Endometrium (tissue), 2 donors: ENCODE results near the gene CCDC124.
"Not testable (repeated sequence)": the region's sequence is repeated elsewhere in the genome, so short reads cannot be mapped to it uniquely, and the experiment has no call there.

ENCODE experiments used
- FAIRE-seq: peaks from 2 replicates; lab custom pipeline; 2012; peaks lifted over from hg19 to GRCh38; lab: Jason Lieb, UNC
- donor health status: control.
- donor health status: control.

The CCDC124 gene

DNA sequence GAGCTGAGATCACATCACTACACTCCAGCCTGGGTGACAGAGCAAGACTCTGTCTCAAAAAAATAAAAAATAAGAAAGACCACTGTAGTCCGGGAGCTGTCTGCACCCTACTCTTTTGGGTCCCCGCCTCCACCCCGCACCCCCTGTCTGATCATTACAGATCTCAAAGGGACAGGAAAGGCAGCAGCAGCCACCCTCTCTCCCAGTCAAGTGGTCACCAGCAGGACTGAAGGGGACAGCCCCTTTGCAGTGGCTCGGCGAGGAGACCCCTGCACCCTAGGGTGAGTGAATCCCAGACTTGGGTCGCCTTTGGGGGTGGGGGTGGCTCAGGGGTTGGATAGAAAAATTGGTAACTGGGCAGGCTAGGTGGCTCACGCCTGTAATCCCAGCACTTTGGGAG lies 21.6 kb downstream of the CCDC124 start:
- FAIRE-seq: no peak

DNA sequence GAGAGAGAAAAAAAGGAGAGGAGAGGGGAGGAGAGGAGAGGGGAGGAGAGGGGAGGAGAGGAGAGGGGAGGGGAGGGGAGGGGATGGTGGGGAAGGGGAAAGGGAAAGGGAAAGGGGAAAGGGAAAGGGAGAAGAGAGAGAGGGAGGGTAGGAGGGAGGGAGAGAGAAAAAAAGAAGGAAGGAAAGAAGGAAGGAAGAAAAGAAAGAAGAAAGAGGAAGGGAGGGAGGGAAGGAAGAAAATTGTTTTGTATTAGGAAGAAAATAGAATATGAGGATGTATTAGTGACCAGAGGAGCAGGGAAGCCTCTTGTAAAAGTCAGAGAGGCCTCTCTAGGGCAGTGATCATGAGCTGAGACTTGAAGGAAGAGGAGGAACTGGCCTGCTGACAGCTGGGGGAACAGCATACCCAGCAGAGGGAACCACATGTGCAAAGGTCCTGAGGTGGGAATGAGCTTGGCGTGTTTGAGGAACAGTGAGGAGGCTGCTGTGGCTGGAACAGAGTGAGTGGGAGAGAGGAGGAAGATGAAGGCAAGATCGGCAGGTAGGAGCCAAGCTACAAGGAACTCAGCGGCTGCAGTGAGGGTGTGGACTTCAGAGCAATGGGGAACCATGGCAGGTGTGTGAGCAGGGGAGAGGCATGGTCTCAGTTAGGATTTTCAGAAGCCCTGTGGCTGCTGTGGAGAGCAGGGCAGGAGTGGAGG lies 24.5 kb downstream of the CCDC124 start:
- FAIRE-seq: no peak

DNA sequence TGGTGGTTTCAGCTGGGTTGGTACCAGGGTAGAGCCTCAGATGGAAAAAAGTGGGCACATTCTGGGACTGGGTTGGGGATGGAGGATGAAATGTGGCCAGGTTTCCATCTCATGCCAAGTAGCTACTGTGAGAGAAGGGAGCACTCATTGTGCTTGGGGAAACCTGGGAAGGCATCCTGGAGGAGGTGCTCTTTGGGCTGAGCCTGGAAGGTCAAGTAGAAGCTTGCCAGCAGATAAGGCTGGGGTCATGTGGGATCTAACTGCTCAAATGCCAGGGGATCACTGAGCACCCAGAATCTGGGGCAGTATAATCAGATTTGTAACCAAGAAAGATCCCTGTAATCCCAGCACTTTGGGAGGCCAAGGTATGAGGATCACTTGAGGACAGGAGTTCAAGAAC lies 25.1 kb downstream of the CCDC124 start:
- FAIRE-seq: no peak

- no peak for FAIRE-seq
Observed at GRCh38 chr19:17963936-17964691, 31.3 kb downstream of the CCDC124 start.

- FAIRE-seq: no peak
Observed at GRCh38 chr19:17965370-17966128, 32.7 kb downstream of the CCDC124 start.

GRCh38 chr19:17966129-17966483 lies 33.3 kb downstream of the CCDC124 start:
- no peak for FAIRE-seq

- FAIRE-seq: no peak
Observed at GRCh38 chr19:17966550-17967256, 33.9 kb downstream of the CCDC124 start, which contains the start of gene KCNN1. Gene KCNN1, plus strand, starts transcription at chr19:17967107. Its CDS starts 6,782 bp downstream, at chr19:17973889.

DNA sequence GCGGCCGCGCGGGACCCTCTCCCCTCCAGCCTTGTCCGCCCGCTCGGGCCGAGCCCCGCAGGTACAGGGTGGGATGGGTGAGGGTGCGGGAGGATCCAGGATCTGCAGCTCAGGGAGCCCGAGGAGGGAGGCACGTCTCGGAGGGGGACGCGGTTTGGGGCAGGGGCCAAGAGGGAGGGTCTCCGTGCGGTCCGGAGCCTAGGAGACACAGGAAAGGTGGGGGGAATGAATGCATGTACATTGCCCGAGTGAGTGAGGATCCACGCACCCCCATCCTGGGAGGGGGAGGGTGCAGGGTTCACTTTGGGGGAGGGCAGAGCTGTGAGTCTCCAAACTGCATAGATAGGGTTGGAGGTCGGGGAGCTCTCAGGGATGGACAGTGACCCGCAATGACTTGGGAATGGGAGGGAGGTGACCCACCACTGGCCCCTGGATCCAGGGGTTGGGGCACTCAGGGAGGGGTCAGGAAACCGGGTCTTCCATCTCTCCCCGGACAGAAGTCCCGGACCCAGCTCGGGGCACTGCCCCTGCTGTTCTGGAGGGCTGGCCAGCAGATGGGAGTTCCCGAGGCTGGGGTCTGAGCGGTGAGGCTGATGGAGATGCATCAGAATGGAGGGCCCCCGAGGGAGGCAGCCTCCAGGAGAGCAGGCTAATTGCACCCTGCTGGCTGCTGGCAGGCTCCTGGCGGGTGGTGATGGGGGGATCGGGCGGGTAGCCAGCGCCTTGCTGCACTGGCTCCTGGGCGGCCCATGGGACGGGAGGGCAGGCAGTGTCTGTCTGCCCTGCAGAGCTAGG lies 34.6 kb downstream of the CCDC124 start:
- no peak for FAIRE-seq

GRCh38 chr19:17968362-17968761 lies 35.5 kb downstream of the CCDC124 start:
- no peak for FAIRE-seq

DNA sequence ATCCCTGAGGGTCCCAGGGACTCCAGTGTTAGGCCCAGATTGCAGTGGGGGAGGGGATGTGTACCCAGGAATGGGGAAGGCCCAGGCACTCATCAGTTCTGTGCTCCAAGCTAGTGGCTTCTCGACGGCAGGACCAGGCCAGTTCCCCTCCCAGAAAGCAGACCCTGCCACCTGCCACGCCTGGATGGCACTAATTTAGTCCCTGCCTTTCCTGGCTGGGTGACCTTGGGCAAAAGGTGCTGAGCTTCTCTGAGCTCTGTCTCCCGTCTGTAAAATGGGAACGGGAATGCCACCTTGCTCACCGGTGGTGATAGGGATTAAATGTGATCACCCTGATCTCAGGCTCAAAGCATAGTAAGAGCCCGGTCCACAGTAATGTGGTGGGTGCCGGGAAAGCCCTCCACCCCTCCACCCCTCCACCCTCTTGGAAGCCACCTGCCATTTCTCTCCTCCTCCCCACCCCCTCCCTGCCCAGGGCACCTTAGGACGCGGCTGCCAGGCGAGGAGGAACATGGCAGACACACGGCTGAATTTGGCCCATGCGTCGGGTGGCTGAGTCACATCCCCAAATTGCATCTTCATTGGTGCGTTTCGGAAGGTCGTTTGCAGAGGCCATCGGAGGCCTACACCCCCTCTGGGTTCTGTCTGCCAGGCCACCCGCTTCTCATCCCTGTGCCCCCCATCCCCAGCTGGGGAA lies 36.4 kb downstream of the CCDC124 start:
- no peak for FAIRE-seq

- FAIRE-seq: no peak
Observed at GRCh38 chr19:17972230-17972629, 39.4 kb downstream of the CCDC124 start.

DNA sequence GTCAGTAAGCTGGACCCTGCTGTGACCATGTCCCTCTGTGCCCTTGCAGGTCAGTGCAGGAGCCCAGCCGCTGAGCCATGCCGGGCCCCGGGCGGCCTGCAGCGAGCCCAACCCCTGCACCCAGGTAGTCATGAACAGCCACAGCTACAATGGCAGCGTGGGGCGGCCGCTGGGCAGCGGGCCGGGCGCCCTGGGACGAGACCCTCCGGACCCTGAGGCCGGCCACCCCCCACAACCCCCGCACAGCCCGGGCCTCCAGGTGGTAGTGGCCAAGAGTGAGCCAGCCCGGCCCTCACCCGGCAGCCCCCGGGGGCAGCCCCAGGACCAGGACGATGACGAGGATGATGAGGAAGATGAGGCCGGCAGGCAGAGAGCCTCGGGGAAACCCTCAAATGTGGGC lies 40.9 kb downstream of the CCDC124 start:
- no peak for FAIRE-seq

DNA sequence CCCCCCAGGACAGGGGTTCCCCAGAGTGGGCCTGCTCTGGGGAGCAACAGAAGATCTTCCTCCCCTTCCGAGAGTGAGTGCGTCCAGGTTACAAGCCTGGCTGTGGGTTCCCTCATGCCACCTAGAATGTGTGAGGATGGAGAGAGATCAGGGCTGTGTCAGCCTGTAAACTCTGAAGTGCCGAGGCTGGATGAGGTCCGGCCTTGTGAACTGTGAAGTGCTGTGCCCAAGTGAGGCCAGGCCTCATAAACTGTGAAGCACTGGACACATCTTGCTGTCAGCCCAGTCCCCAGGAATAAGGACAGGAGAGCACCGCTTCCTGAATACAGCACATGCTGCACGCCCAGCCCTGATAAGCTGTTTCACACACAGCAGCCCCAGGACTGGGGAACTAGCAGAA lies 41.7 kb downstream of the CCDC124 start:
- no peak for FAIRE-seq

GRCh38 chr19:17975032-17975431 lies 42.2 kb downstream of the CCDC124 start:
- FAIRE-seq: no peak

- no peak for FAIRE-seq
Observed at GRCh38 chr19:17977021-17977420, 44.2 kb downstream of the CCDC124 start.

DNA sequence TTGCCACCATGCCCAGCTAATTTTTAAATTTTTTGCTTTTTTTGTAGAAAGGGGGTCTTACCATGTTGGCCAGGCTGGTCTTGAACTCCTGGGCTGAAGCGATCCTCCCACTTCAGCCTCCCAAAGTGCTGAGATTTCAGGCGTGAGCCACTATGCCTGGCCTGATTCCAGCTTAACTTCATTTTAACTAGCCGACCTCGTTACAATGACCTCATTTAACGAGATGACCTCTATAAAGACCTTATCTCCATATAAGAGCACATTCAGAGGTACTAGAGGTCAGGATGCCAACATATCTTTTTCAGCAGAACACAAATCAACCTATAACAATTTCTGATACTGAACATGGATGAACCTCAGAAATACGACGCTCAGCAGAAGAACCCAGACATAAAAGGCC lies 44.7 kb downstream of the CCDC124 start:
- FAIRE-seq: no peak

GRCh38 chr19:17981611-17982010 lies 48.8 kb downstream of the CCDC124 start:
- FAIRE-seq: no peak

GRCh38 chr19:17982430-17982829 lies 49.6 kb downstream of the CCDC124 start:
- FAIRE-seq: no peak

- no peak for FAIRE-seq
Observed at GRCh38 chr19:17985037-17985818, 52.4 kb downstream of the CCDC124 start.

GRCh38 chr19:17986569-17986968 lies 53.8 kb downstream of the CCDC124 start:
- not testable (repeated sequence) for FAIRE-seq
